Endothelial cell of umbilical vein (primary cell): ENCODE measurements around the gene KCNQ2. TPM values are rescaled to one million over a fixed set of nuclear protein-coding genes. Genes with fewer than 3 reads are reported as not detected.

ENCODE experiments used
- BruUV-seq: library from RNA; stranded (reverse); fragments of 400-500 nt; replicated peaks from 2 replicates; lab custom pipeline; 2021; lab: Mats Ljungman, UMichigan
- CTCF ChIA-PET: fragments of 300-600, 350-600 bp; sonication (Branson Sonifier 250); formaldehyde crosslinking; loops from one replicate; lab custom pipeline; 2021; ENCODE audit warnings: antibody characterized with exemption, inconsistent platforms; lab: Charles Lee
- POLR2A ChIA-PET: fragments of 300-600, 350-600 bp; sonication (Branson Sonifier 250); formaldehyde crosslinking; loops from one replicate; lab custom pipeline; 2021; ENCODE audit warnings: antibody characterized with exemption, inconsistent platforms; lab: Charles Lee
- DNase-seq: peaks from one replicate; pipeline ENCODE4 v3.0.0-alpha.2; 2011; ENCODE audit warnings: low read depth, low spot score
- FAIRE-seq: peaks from 2 replicates; lab custom pipeline; 2011; peaks lifted over from hg19 to GRCh38; lab: Jason Lieb, UNC
- H2AFZ ChIP-seq: 2 replicates; pipeline ENCODE4 v1.6.0; 2012; ENCODE audit warnings: low read depth, low read length, control low read depth, inconsistent platforms
- H3K27ac ChIP-seq: 2 replicates; pipeline ENCODE4 v1.5.1; 2011; ENCODE audit warnings: low read depth, mild to moderate bottlenecking, control low read depth, low read length, moderate library complexity; ENCODE audit not compliant: insufficient read depth
- H3K27me3 ChIP-seq, 2 experiments: 2 replicates each; pipeline versions ENCODE4 v1.6.0 to v1.6.1; 2011; ENCODE audit warnings: low read length in 2 of 2, mixed read lengths in 1 of 2; ENCODE audit not compliant: control insufficient read depth in 2 of 2, insufficient read depth in 2 of 2
- H3K36me3 ChIP-seq, 2 experiments: 2 replicates in 1 of 2; 3 replicates in 1 of 2; pipeline ENCODE4 v1.5.1; 2011; ENCODE audit warnings: low read length in 2 of 2, mild to moderate bottlenecking in 1 of 2, moderate library complexity in 1 of 2; ENCODE audit not compliant: control insufficient read depth in 2 of 2, insufficient read depth in 2 of 2; ENCODE audit errors: extremely low read depth in 1 of 2
- H3K4me1 ChIP-seq: 3 replicates; pipeline ENCODE4 v1.5.1; 2011; ENCODE audit warnings: mild to moderate bottlenecking, low read length; ENCODE audit not compliant: control insufficient read depth, insufficient read depth; ENCODE audit errors: extremely low read depth
- H3K4me2 ChIP-seq: 2 replicates; pipeline ENCODE4 v1.6.1; 2011; ENCODE audit warnings: low read length, control low read depth, mixed read lengths; ENCODE audit not compliant: insufficient read depth
- H3K4me3 ChIP-seq, 3 experiments: fragments of 200-600 bp in 1 of 3; sonication (generic), shearing (Covaris generic) in 1 of 3; replicated peaks in 1 of 3; 2 replicates each; pipeline ENCODE4 v1.5.1; 2011 to 2016; ENCODE audit warnings: control low read depth in 3 of 3, low read length in 3 of 3, mild to moderate bottlenecking in 2 of 3, inconsistent platforms in 1 of 3, low read depth in 1 of 3, moderate library complexity in 1 of 3; ENCODE audit not compliant: insufficient read depth in 1 of 3
- H3K79me2 ChIP-seq: 2 replicates; pipeline ENCODE4 v1.6.0; 2012; ENCODE audit warnings: low read length, inconsistent platforms; ENCODE audit not compliant: control insufficient read depth, insufficient read depth
- H3K9ac ChIP-seq: replicated peaks from 2 replicates; pipeline ENCODE3; 2011; ENCODE audit warnings: low read length, control low read depth; ENCODE audit not compliant: insufficient read depth; ENCODE audit errors: extremely low read depth
- H3K9me1 ChIP-seq: replicated peaks from 3 replicates; pipeline ENCODE4 v1.6.0; 2011; ENCODE audit warnings: mild to moderate bottlenecking, low read length; ENCODE audit not compliant: control insufficient read depth, insufficient read depth; ENCODE audit errors: extremely low read depth
- H3K9me3 ChIP-seq: replicated peaks from 2 replicates; pipeline ENCODE4 v1.5.1; 2012; ENCODE audit warnings: low read length, inconsistent platforms; ENCODE audit not compliant: control insufficient read depth, insufficient read depth
- H4K20me1 ChIP-seq: replicated peaks from 2 replicates; pipeline ENCODE3; 2011; ENCODE audit warnings: mild to moderate bottlenecking, low read length; ENCODE audit not compliant: control insufficient read depth, insufficient read depth; ENCODE audit errors: extremely low read depth
- FOS ChIP-seq: IDR thresholded peaks from 2 replicates; pipeline ENCODE4 v1.6.1; 2011; ENCODE audit warnings: mild to moderate bottlenecking, low read length, moderate library complexity, borderline replicate concordance; ENCODE audit not compliant: insufficient read depth
- JUN ChIP-seq: IDR thresholded peaks from 2 replicates; pipeline ENCODE4 v1.6.1; 2011; ENCODE audit warnings: borderline replicate concordance, low read depth; ENCODE audit not compliant: insufficient read length, insufficient read depth
- dilution Hi-C: fragments of 300-500 bp; cut with MboI; formaldehyde crosslinking; loops from one replicate; pipeline ENCODE4 v1.15.0; 2019; ENCODE audit warnings: low sequenced_read_pairs; ENCODE audit not compliant: extremely low pct_ligation_motif_present
- intact Hi-C: fragments of 100-400 bp; cut with micrococcal nuclease; formaldehyde crosslinking; loops from one replicate; pipeline ENCODE4 v1.10.0; 2022
- polyA plus RNA-seq, 4 experiments: library from polyadenylated mRNA; depleted of rRNA in 3 of 4; stranded (reverse) in 3 of 4; unstranded in 1 of 4; fragments of >200 nt; gene quantifications; 2 replicates each; pipeline versions ENCODE4 v1.2.1 to v1.2.3, GENCODE V29; 2011 to 2012; ENCODE audit warnings: missing spikeins in 1 of 4
- total RNA-seq: library from RNA; stranded (reverse); gene quantifications from 2 replicates; pipeline ENCODE4 v1.2.3, GENCODE V29; 2021

Gene KCNQ2
- total and polyA plus RNA-seq, 2 donors (not counting 3 experiments of a cell fraction or from before 2014, with no cell fraction given), result not detected

- Histone ChIP-seq H3K27me3 (no peaks in the 10 kb centered on the region), H3K9me3 (no peaks in the 10 kb centered on the region), H3K4me1 (no peaks in the 10 kb centered on the region), H3K4me2 (no peak overlapping the region), H3K9ac (no peak overlapping the region), H3K27ac (no peak overlapping the region), H3K4me3 (no peak overlapping the region), H3K79me2 (no peaks in the 10 kb centered on the region), H2AFZ (no peak overlapping the region), H3K9me1 (no peaks in the 10 kb centered on the region), H3K36me3 (no peaks in the 10 kb centered on the region), H4K20me1 (no peaks in the 10 kb centered on the region)
- intact Hi-C loops, result no loop called here
- dilution Hi-C loops, result no loop called here
- FAIRE-seq, result no peak
- POLR2A ChIA-PET, result no interaction called here
- BruUV-seq, result no TSS peak
- CTCF ChIA-PET, result interaction anchor here (0.9 to 1.0 kb wide), 2 partner anchors 15 to 44 kb away, joined by 3 read pairs; no protein-coding TSS in a partner anchor
- DNase-seq, result no peak
- no peak for TF ChIP-seq JUN
Measured at GRCh38 chr20:63502671-63503172, 30.3 kb upstream of the KCNQ2 start.

GRCh38 chr20:63501818-63502670 is 29.6 kb upstream of the KCNQ2 start:
- Histone ChIP-seq H3K36me3 (no peaks in the 10 kb centered on the region), H3K27ac (no peak overlapping the region), H3K9me3 (no peaks in the 10 kb centered on the region), H3K4me3 (no peak overlapping the region), H3K79me2 (no peaks in the 10 kb centered on the region), H3K4me2 (no peak overlapping the region), H2AFZ (no peak overlapping the region), H3K9ac (no peak overlapping the region), H3K4me1 (no peaks in the 10 kb centered on the region), H3K27me3 (no peaks in the 10 kb centered on the region), H4K20me1 (no peaks in the 10 kb centered on the region), H3K9me1 (no peaks in the 10 kb centered on the region)
- TF ChIP-seq FOS, result no peak
- intact Hi-C loops (no loop called here), dilution Hi-C loops (no loop called here)
- FAIRE-seq, result no peak
- BruUV-seq, result no TSS peak
- POLR2A ChIA-PET, result interaction anchor here (0.7 kb wide), 1 partner anchor 584 kb away, joined by 6 read pairs; no protein-coding TSS in a partner anchor
- CTCF ChIA-PET, result interaction anchor here (0.6 kb wide), 1 partner anchor 123 kb away, joined by 3 read pairs; no protein-coding TSS in a partner anchor
- DNase-seq, result no peak
